ENCODE data around the gene KCTD7.
"Not testable (repeated sequence)": the region's sequence is repeated elsewhere in the genome, so short reads cannot be mapped to it uniquely, and the experiment has no call there.

KCTD7 gene

GRCh38 chr7:66655113-66655806 is 26.6 kb downstream of the KCTD7 start:
- DNase-seq: peak; percentile 12 to 30

- not testable (repeated sequence) for DNase-seq
Observed at GRCh38 chr7:66655826-66656485, 27.3 kb downstream of the KCTD7 start.

- DNase-seq: no peak
Observed at GRCh38 chr7:66657798-66658197, 29.1 kb downstream of the KCTD7 start.

- DNase-seq: no peak
Observed at GRCh38 chr7:66662646-66663264, 34.1 kb downstream of the KCTD7 start.

DNA sequence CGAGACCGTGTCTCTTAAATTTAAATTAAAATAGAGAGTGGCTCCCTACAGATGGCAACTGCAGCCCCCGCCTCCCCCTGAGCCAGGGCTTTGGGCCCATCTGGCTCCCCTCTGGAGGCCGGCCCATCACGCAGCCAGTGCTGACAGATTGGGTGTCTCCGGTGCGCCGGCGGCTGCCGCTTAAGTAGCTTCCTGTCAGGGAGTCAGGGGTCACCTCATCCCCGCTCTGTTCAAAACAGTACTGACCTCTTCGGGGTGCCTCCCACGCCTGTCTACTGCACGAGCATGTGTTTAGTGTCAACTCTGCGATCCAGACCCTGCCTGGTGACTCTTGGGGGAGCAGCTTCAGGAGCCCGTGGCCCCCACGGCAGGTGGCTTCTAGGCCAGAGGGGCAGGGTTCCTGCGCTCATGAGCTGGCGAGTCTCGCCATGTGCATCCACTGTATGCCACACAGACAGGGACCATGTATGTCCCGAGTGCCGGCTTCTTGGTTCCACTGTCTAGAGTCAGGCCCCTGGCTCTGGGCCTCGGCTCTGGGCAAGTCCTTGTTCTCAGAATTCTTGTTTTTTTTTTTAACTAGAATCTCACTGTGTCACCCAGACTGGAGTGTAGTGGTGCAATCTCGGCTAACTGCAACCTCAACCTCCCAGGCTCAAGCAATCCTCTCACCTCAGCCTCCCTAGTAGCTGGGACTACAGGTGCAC is 36.1 kb downstream of the KCTD7 start:
- DNase-seq: no peak

DNA sequence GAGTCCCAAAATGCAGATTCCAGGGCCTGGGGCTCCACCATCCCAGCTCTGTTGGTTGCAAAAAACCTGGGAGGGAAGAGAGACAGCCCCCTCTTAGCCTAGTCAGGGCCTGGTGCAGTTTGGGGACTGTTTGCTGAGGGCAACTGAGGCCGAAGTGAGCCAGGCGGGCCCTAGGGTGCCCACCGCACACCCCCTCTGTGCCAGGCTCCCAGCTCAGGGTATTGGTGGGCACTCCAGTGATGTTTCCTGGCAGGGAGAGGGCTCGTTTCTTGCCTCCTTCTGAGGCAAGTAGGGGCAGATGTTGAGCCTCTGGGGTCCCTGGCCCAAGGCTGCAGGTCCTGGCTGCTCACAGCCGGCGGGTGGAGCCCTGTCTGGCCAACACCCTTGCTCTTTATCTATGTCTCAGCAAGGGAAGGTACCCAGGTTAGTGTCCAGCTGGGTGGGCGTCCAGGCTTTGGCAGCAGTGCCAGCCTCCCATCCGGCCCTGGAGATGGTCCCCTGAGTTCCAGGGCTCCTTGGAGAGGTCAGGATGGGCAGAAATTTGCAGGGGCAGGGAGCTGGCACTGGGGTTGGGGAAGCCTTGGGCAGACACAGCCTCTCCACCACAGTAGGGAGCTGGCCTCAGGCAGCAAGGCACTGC is 37.8 kb downstream of the KCTD7 start:
- DNase-seq: no peak

- no peak for DNase-seq
Observed at GRCh38 chr7:66667023-66667728, 38.5 kb downstream of the KCTD7 start.

DNA sequence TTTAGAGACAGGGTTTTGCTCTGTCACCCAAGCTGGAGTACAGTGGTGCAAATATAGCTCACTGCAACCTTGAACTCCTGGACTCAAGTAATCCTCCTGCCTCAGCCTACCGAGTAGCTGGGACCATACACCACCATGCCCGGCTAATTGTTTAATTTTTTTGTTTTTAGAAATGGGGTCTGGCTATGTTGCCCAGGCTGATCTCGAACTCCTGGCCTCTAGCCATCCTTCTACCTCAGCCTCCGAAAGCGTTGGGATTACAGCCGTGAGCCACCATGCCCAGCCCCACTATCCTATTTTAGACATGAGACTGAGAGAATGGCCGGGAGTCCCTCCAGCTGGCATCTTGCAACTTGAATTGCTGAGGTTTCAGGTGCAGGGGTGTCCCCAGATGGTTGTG is 39.4 kb downstream of the KCTD7 start:
- no peak for DNase-seq

DNA sequence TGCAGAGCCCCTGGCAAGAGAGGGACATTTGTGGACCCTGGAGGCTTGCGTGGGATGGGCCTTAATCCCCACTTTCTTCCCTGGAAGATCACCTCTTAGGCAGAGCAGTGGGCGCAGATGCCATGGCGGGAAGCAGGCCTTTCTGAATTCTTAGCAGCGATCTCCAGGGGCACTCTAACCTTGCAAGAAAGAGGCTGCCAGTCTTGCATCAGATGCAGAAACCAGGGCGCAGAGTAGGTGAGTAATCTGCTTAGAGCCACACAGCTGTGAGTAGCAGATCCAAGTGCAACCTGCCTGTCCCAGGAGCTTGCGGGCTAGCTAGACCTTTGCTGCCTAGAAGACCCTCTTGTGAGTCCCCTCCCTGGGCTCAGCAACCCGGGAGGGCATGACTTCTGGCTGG is 40.0 kb downstream of the KCTD7 start:
- no peak for DNase-seq

GRCh38 chr7:66669088-66669487 is 40.4 kb downstream of the KCTD7 start:
- no peak for DNase-seq

DNA sequence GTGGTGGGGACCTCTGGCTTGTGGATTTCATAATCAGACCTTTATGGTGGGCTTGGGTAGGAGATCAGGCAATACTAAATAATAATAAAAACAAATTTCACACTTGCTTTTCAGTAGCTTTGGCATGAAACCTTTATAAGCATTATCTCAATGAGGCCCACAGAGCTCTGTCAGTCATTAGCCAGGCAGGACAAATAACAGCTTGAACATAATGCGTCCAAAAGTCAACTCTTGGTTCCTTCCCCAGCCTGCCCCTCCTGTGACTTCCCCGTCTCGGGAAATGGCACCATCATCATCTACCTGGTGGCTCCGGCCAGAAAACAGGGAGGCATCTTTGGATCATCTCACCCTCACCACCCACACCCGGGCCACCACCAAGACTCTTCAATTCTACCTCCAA is 40.8 kb downstream of the KCTD7 start:
- DNase-seq: no peak

- DNase-seq: no peak
Observed at GRCh38 chr7:66671034-66671433, 42.4 kb downstream of the KCTD7 start.

DNA sequence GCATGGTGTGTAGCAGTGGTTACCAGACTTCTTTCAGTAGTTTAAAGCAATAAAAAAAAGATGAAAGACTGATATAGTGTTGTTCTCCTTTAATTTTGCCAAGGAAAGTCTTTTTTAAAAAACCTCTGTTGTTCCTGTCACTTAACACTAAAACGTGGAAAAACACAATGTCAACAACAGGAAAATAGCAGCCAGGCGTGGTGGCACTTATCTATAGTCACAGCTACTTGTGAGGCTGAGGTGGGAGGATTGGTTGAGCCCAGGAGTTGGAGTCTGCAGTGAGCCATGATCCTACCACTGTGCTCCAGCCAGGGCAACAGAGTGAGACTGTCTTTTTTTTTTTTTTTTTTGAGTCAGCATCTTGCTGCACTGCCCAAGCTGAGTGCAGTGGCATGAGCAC is 42.8 kb downstream of the KCTD7 start:
- DNase-seq: not testable (repeated sequence)

DNA sequence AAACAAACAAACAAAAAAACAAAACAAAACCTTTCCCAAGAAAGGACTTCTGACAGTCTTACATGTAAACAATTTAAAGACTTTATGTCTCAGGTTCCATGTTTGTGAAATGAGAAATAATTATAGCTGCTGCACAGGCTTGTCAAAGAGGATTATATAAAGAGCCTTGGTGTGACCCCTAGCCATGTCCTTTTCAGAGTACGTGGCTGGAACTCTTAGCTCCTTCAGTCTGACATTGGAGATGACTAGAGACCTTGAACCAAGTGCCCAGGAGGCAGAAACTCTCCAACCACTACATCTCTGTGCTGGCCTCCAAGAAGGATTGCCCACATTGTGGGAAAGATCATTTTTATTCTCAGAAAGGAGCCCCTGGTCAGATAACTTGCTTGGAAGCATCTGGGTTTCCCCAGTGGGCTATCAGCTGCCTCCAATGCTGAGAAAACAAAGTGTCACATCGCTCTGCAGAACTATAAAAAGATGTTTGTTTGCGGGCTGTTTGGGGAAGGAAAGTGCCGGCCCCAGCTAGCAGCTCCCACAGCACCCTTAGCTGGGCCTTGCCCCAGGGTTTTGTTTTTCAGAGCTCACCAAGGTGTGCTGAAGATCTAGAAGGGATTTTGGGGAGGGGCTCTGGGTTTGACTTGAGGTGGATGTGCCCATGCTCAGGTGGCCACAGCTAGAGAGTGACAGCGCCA is 43.9 kb downstream of the KCTD7 start:
- not testable (repeated sequence) for DNase-seq

GRCh38 chr7:66673124-66673640 is 44.5 kb downstream of the KCTD7 start:
- not testable (repeated sequence) for DNase-seq

DNA sequence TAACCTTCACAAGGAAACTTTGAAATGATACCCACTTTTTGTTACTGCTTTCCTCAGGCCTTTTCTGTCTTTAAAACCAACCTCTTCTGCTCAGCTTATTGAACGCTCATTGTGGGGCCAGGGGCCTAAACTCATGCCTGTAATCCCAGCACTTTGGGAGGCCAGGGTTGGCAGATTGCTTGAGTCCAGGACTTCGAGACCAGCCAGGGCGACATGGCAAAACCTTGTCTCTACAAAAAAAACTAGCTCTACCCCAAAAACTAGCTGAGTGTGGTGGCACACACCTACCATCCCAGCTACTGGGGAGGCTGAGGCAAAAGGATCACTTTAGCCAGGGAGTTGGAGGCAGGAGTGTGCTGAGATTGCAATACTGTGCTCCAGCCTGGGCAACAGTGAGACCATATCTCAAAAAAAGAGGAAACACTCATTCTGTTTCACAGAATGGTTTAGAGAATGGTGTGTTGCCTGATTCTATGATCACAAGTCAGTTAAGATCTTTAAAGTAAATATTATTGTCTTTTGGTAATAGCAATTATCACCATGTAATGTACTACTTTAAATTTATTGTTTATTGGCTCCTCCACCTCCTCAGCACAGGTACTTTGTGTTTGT is 51.1 kb downstream of the KCTD7 start:
- DNase-seq: peak; percentile 11 to 20

- peak; percentile 89 to 90 for DNase-seq
Observed at GRCh38 chr7:66681491-66682349, 53.0 kb downstream of the KCTD7 start.

GRCh38 chr7:66682350-66683093 is 53.8 kb downstream of the KCTD7 start:
- DNase-seq: no peak

GRCh38 chr7:66683094-66683769 is 54.6 kb downstream of the KCTD7 start:
- not testable (repeated sequence) for DNase-seq
